Testis (tissue), 3 donors: Measurements from ENCODE around the gene IFNA21. TPM values are rescaled to one million over a fixed set of nuclear protein-coding genes. Genes with fewer than 3 reads are reported as not detected.

Source experiments
- DNase-seq: peaks from one replicate; pipeline ENCODE4 v3.0.0-alpha.2; 2019
- H3K27ac ChIP-seq, 2 donors: fragments of 200-600 bp; sonication (generic); one replicate each; pipeline ENCODE4 v1.5.1; 2019
- H3K27me3 ChIP-seq: fragments of 200-600 bp; sonication (generic); one replicate; pipeline ENCODE4 v1.5.1; 2019
- H3K36me3 ChIP-seq: fragments of 200-600 bp; sonication (generic); one replicate; pipeline ENCODE4 v1.5.1; 2017; ENCODE audit warnings: low read depth; ENCODE audit errors: missing control alignments
- H3K4me1 ChIP-seq: fragments of 200-600 bp; sonication (generic); one replicate; pipeline ENCODE4 v1.5.1; 2019
- H3K4me3 ChIP-seq, 2 donors: fragments of 200-600 bp; sonication (generic); one replicate each; pipeline ENCODE4 v1.5.1; 2017 to 2019
- H3K9me3 ChIP-seq: fragments of 200-600 bp; sonication (generic); one replicate; pipeline ENCODE4 v1.5.1; 2017
- POLR2A ChIP-seq: fragments of 450-650 bp; IDR thresholded peaks from one replicate; pipeline ENCODE4 v1.6.1; 2017; ENCODE audit warnings: antibody characterized with exemption, mild to moderate bottlenecking, moderate library complexity
- WGBS, 2 donors: methylation state at CpG; one replicate each; pipeline ENCODE4 v1.1.5; 2018; 5-methylcytosine and 5-hydroxymethylcytosine counted together
- intact Hi-C: fragments of 100-400 bp; cut with DNase I; formaldehyde crosslinking; loops from one replicate; pipeline ENCODE4 v1.15.1; 2023; ENCODE audit warnings: low total_unique reads
- polyA plus RNA-seq: library from polyadenylated mRNA; stranded (reverse); fragments of 350-450 nt; fragmentation: Illumina TruSeq; extraction: RNeasy Lipid Tissue Mini Kit (QIAGEN cat#74804); gene quantifications from one replicate; pipeline ENCODE4 v1.2.3, GENCODE V29; 2014; ENCODE audit warnings: low read depth, low replicate concordance; ENCODE audit not compliant: insufficient read depth
- small RNA-seq, 2 donors: library from RNA; depleted of rRNA; stranded (forward); fragments of <200 nt; gene quantifications; one replicate each; pipeline ENCODE3, GENCODE V24; 2016
- total RNA-seq, 2 donors: library from RNA; depleted of rRNA; stranded (reverse); fragments of >200 nt; gene quantifications; one replicate each; pipeline ENCODE4 v1.2.3, GENCODE V29; 2016
- TF ChIP-seq, protein P1 (sequence below), 3 experiments: fragments of 450-650 bp in 2 of 3; fragments of 200-600 bp in 1 of 3; sonication (generic) in 1 of 3; IDR thresholded peaks; one replicate each; pipeline ENCODE4 v1.5.1; 2016 to 2019; ENCODE audit warnings: antibody characterized with exemption in 3 of 3, mild to moderate bottlenecking in 2 of 3, moderate library complexity in 1 of 3

Gene IFNA21
- total and polyA plus RNA-seq, 3 donors from 2014 or later: not detected

DNA sequence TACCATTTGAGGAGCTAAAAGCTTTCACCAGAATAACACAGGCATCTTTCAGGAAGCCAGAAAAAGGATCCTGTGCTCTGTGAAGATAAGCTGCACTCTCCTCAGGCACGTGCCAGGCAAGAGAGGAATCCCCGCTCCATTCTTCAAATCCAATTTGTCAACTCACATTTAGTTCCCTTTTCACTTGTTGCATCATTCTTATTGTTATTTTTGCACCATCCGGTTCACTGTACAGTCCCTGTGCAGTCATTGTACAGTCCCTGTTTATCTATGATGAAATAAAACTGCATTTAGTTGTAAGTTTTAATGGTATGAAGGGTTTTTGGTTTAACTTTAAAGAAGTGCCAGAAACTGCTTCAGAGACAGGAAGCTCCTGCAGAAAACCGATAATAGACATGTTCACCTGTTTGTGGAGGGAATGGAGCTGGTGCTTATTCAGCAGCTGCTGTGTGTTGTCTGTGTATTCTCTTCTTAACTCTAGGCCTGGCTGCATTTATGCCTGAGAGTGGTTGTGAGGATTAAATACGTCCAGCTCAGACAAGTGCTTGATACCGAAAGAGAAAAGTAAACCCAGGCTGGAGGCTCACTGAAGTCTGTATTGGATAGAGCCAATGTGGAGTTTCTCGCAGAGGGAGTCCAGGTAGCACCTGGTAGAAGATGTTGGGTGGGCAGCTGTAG is 47.2 kb downstream of the IFNA21 start:
- Histone ChIP-seq H3K4me1 (no peaks in the 10 kb centered on the region), H3K36me3 (no peaks in the 10 kb centered on the region), H3K27ac (no peak overlapping the region), H3K27me3 (no peaks in the 10 kb centered on the region), H3K9me3 (no peaks in the 10 kb centered on the region), H3K4me3 (no peak overlapping the region)
- DNase-seq: no peak
- WGBS, 2 donors: 83 to 84% methylated on average over 7 of the region's 7 CpGs
- intact Hi-C loops: no loop called here
- no peak for TF ChIP-seq POLR2A
- TF ChIP-seq, protein P1, sequence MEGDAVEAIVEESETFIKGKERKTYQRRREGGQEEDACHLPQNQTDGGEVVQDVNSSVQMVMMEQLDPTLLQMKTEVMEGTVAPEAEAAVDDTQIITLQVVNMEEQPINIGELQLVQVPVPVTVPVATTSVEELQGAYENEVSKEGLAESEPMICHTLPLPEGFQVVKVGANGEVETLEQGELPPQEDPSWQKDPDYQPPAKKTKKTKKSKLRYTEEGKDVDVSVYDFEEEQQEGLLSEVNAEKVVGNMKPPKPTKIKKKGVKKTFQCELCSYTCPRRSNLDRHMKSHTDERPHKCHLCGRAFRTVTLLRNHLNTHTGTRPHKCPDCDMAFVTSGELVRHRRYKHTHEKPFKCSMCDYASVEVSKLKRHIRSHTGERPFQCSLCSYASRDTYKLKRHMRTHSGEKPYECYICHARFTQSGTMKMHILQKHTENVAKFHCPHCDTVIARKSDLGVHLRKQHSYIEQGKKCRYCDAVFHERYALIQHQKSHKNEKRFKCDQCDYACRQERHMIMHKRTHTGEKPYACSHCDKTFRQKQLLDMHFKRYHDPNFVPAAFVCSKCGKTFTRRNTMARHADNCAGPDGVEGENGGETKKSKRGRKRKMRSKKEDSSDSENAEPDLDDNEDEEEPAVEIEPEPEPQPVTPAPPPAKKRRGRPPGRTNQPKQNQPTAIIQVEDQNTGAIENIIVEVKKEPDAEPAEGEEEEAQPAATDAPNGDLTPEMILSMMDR (IDR thresholded peaks at IDR 0.05): no peak

Small RNA genes within 50 kb of the gene (small RNA-seq; reads per million reads assigned to genes)
- 0 reads per million in 2 donors for gene RF00019

Other genes with a start within 250 kb of the IFNA21 start
- 1 to 10 TPM; 1.9 to 2.8 TPM for gene HACD4, start 135.0 kb downstream of the IFNA21 start, total RNA-seq
- 2.0 TPM for gene HACD4, start 135.0 kb downstream of the IFNA21 start, polyA plus RNA-seq
- not detected for gene IFNB1, start 88.7 kb downstream of the IFNA21 start, total RNA-seq
- gene IFNB1, start 88.7 kb downstream of the IFNA21 start, polyA plus RNA-seq: not detected
- not detected for gene IFNW1, start 24.8 kb downstream of the IFNA21 start, total RNA-seq
- gene IFNW1, start 24.8 kb downstream of the IFNA21 start, polyA plus RNA-seq: not detected
- not detected for gene IFNA4, start 20.9 kb upstream of the IFNA21 start, total RNA-seq
- not detected for gene IFNA4, start 20.9 kb upstream of the IFNA21 start, polyA plus RNA-seq
- not detected for gene IFNA7, start 35.5 kb upstream of the IFNA21 start, total RNA-seq
- not detected for gene IFNA7, start 35.5 kb upstream of the IFNA21 start, polyA plus RNA-seq
- gene IFNA10, start 40.5 kb upstream of the IFNA21 start, total RNA-seq: not detected
- not detected for gene IFNA10, start 40.5 kb upstream of the IFNA21 start, polyA plus RNA-seq
- not detected for gene IFNA16, start 50.7 kb upstream of the IFNA21 start, total RNA-seq
- gene IFNA16, start 50.7 kb upstream of the IFNA21 start, polyA plus RNA-seq: not detected
- gene IFNA17, start 61.6 kb upstream of the IFNA21 start, total RNA-seq: not detected
- not detected for gene IFNA17, start 61.6 kb upstream of the IFNA21 start, polyA plus RNA-seq
- not detected for gene IFNA14, start 73.3 kb upstream of the IFNA21 start, total RNA-seq
- gene IFNA14, start 73.3 kb upstream of the IFNA21 start, polyA plus RNA-seq: not detected
- not detected for gene IFNA5, start 138.7 kb upstream of the IFNA21 start, total RNA-seq
- gene IFNA5, start 138.7 kb upstream of the IFNA21 start, polyA plus RNA-seq: not detected
- gene KLHL9, start 168.7 kb upstream of the IFNA21 start, total RNA-seq: 10 to 100 TPM; 17.4 to 19.3 TPM
- 12.7 TPM for gene KLHL9, start 168.7 kb upstream of the IFNA21 start, polyA plus RNA-seq
- gene IFNA6, start 184.2 kb upstream of the IFNA21 start, total RNA-seq: under 1 TPM in 1 of 2 donors, not detected in 1; 0.39 TPM
- not detected for gene IFNA6, start 184.2 kb upstream of the IFNA21 start, polyA plus RNA-seq
- gene IFNA13, start 201.4 kb upstream of the IFNA21 start, total RNA-seq: 1 to 10 TPM in 1 of 2 donors, under 1 TPM in 1; 0.63 to 1.9 TPM
- gene IFNA13, start 201.4 kb upstream of the IFNA21 start, polyA plus RNA-seq: not detected
- 1 to 10 TPM; 1.2 to 1.3 TPM for gene IFNA2, start 218.7 kb upstream of the IFNA21 start, total RNA-seq
- gene IFNA2, start 218.7 kb upstream of the IFNA21 start, polyA plus RNA-seq: not detected
- not detected for gene IFNA8, start 242.5 kb upstream of the IFNA21 start, total RNA-seq
- gene IFNA8, start 242.5 kb upstream of the IFNA21 start, polyA plus RNA-seq: not detected